ENCODE measurements around the gene AKAP13.

GRCh38 chr15:85593809-85594445 is 213.5 kb downstream of the AKAP13 start:
- TF ChIP-seq CTCF (IDR thresholded peaks at IDR 0.05) (no peak), EP300 (IDR thresholded peaks at IDR 0.05) (no peak), POLR2A (IDR thresholded peaks at IDR 0.05) (no peak)
